Activated naive CD4-positive, alpha-beta T cell treated with anti-CD3 and anti-CD28 coated beads, Interleukin-2, amount 10 ng/mL, durations not matched to agents 7 days and 5 days (primary cell): Measurements from ENCODE around the gene ASIC4.

ENCODE experiments used
- CTCF ChIA-PET: fragments of 350-600 bp; sonication (Branson Sonifier 250); formaldehyde crosslinking; loops from one replicate; lab custom pipeline; 2021; ENCODE audit warnings: antibody characterized with exemption; lab: Charles Lee
- DNase-seq: peaks from one replicate; pipeline ENCODE4 v3.0.0-alpha.2; 2020
- H3K27ac Mint-ChIP-seq: one replicate; pipeline ENCODE4 v1.8.0; 2021; ENCODE audit warnings: mild to moderate bottlenecking, moderate library complexity, mixed read lengths
- H3K27me3 Mint-ChIP-seq: one replicate; pipeline ENCODE4 v1.8.0; 2021; ENCODE audit warnings: mild to moderate bottlenecking, mixed read lengths
- H3K36me3 Mint-ChIP-seq: one replicate; pipeline ENCODE4 v1.8.0; 2021; ENCODE audit warnings: mixed read lengths
- H3K4me1 Mint-ChIP-seq: one replicate; pipeline ENCODE4 v1.8.0; 2021; ENCODE audit warnings: mixed read lengths
- H3K4me3 Mint-ChIP-seq: one replicate; pipeline ENCODE4 v1.8.0; 2021; ENCODE audit warnings: mild to moderate bottlenecking, moderate library complexity, mixed read lengths
- H3K9me3 Mint-ChIP-seq: one replicate; pipeline ENCODE4 v1.8.0; 2021; ENCODE audit warnings: mixed read lengths

The ASIC4 gene

GRCh38 chr2:219574484-219575311, 60.4 kb downstream of the ASIC4 start:
- no peaks in the 10 kb centered on the region for H3K36me3 Mint-ChIP-seq
- H3K4me3 Mint-ChIP-seq: no peak overlapping the region
- peaks cover 85% of the 10 kb centered on the region for H3K27me3 Mint-ChIP-seq
- no peak for DNase-seq
- H3K9me3 Mint-ChIP-seq: no peaks in the 10 kb centered on the region
- H3K4me1 Mint-ChIP-seq: peaks cover 2% of the 10 kb centered on the region
- no peak overlapping the region for H3K27ac Mint-ChIP-seq
- CTCF ChIA-PET: interaction anchor here (1.0 to 1.7 kb wide), 2 partner anchors 15 to 68 kb away, joined by 3 to 8 read pairs; no protein-coding TSS in a partner anchor

- Mint-ChIP-seq H3K36me3 (no peaks in the 10 kb centered on the region), H3K27ac (no peak overlapping the region), H3K4me1 (no peaks in the 10 kb centered on the region), H3K9me3 (no peaks in the 10 kb centered on the region), H3K4me3 (no peak overlapping the region), H3K27me3 (peaks cover 75% of the 10 kb centered on the region)
- CTCF ChIA-PET: interaction anchor here (1.1 kb wide), 1 partner anchor 15 kb away, joined by 3 read pairs; no protein-coding TSS in a partner anchor
- no peak for DNase-seq
Measured at GRCh38 chr2:219575566-219576504, 61.6 kb downstream of the ASIC4 start.

- no peaks in the 10 kb centered on the region for H3K9me3 Mint-ChIP-seq
- H3K27me3 Mint-ChIP-seq: peaks cover 68% of the 10 kb centered on the region
- no peak overlapping the region for H3K4me3 Mint-ChIP-seq
- no peak for DNase-seq
- H3K27ac Mint-ChIP-seq: peak overlapping the region; percentile 67
- H3K4me1 Mint-ChIP-seq: no peaks in the 10 kb centered on the region
- CTCF ChIA-PET: interaction anchor here (1.1 kb wide), 1 partner anchor 16 kb away, joined by 3 read pairs; no protein-coding TSS in a partner anchor
- H3K36me3 Mint-ChIP-seq: no peaks in the 10 kb centered on the region
Measured at GRCh38 chr2:219576505-219577388, 62.5 kb downstream of the ASIC4 start.

- H3K27ac Mint-ChIP-seq: no peak overlapping the region
- CTCF ChIA-PET: no interaction called here
- H3K27me3 Mint-ChIP-seq: peaks cover 46% of the 10 kb centered on the region
- H3K9me3 Mint-ChIP-seq: no peaks in the 10 kb centered on the region
- H3K4me3 Mint-ChIP-seq: no peak overlapping the region
- H3K4me1 Mint-ChIP-seq: no peaks in the 10 kb centered on the region
- H3K36me3 Mint-ChIP-seq: no peaks in the 10 kb centered on the region
- DNase-seq: no peak
Measured at GRCh38 chr2:219578811-219579613, 64.7 kb downstream of the ASIC4 start.

GRCh38 chr2:219581346-219581745, 67.1 kb downstream of the ASIC4 start:
- Mint-ChIP-seq H3K4me1 (no peaks in the 10 kb centered on the region), H3K4me3 (no peak overlapping the region), H3K27ac (no peak overlapping the region), H3K36me3 (no peaks in the 10 kb centered on the region), H3K9me3 (no peaks in the 10 kb centered on the region), H3K27me3 (peaks cover 27% of the 10 kb centered on the region)
- CTCF ChIA-PET: no interaction called here
- DNase-seq: no peak
